ENCODE results near the gene C12orf60.

GRCh38 chr12:14827043-14827442 lies 23.6 kb downstream of the C12orf60 start:
- TF ChIP-seq, protein P1, sequence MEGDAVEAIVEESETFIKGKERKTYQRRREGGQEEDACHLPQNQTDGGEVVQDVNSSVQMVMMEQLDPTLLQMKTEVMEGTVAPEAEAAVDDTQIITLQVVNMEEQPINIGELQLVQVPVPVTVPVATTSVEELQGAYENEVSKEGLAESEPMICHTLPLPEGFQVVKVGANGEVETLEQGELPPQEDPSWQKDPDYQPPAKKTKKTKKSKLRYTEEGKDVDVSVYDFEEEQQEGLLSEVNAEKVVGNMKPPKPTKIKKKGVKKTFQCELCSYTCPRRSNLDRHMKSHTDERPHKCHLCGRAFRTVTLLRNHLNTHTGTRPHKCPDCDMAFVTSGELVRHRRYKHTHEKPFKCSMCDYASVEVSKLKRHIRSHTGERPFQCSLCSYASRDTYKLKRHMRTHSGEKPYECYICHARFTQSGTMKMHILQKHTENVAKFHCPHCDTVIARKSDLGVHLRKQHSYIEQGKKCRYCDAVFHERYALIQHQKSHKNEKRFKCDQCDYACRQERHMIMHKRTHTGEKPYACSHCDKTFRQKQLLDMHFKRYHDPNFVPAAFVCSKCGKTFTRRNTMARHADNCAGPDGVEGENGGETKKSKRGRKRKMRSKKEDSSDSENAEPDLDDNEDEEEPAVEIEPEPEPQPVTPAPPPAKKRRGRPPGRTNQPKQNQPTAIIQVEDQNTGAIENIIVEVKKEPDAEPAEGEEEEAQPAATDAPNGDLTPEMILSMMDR (IDR thresholded peaks at IDR 0.05) = no peak
- TF ChIP-seq POLR2A (IDR thresholded peaks at IDR 0.05) = no peak
